Stimulated activated CD8-positive, alpha-beta memory T cell treated with anti-CD3 and anti-CD28 coated beads, Interleukin-12 subunit alpha, Interleukin-12 subunit beta, amount 100 ng/mL, for 4 hours (primary cell): ENCODE results near the gene VWA5B1.

Source experiments
- DNase-seq: peaks from one replicate; pipeline ENCODE4 v3.0.0-alpha.2; 2020; ENCODE audit warnings: low read depth

VWA5B1 gene

GRCh38 chr1:20367116-20367585 is 76.5 kb downstream of the VWA5B1 start:
- DNase-seq = no peak

DNA sequence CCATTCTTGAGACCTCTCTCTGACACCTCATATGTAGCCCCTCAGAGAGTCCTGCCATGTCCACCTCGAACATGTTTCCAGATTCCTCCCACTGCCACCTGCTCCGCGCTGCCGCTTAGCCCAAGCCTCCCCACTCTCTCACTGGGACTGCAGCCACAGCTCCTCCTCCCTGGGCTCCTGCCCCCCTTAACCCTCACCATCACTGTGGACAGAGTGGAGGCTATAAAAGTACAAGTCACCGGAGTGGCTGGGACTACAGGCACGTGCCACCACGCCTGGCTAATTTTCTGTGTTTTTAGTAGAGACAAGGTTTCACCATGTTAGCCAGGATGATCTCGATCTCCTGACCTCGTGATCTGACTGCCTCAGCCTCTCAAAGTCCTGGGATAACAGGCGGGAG is 77.0 kb downstream of the VWA5B1 start:
- DNase-seq = no peak

DNA sequence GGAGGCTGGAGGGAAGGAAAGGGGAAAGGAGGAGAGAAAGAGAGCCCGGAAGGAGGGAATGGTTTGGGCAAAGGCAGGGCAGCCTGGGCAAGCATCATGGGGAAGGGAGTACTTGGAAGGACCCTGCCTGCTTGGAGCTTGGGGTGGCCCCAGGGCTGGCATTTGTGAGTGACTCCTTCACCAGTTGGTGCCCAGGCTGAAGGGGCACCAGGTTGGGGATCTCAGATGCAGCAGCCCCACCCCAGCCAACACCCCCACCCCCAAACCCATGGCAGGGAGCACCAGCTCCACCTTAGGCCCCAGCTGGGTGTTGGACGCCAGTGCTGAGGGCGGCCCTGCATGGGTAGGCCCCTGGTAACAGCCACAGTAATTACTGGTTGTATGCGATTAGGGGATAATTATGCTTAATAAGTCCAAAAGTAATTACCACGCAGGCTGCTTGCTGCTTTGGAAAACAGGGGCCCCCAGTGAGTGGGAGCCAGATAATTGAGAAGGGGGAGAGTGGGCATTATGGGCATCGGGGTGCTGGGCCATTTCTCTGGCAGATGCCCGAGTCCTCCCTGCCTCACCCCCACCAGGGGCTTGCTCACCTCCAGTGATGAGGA is 78.3 kb downstream of the VWA5B1 start:
- DNase-seq = no peak

DNA sequence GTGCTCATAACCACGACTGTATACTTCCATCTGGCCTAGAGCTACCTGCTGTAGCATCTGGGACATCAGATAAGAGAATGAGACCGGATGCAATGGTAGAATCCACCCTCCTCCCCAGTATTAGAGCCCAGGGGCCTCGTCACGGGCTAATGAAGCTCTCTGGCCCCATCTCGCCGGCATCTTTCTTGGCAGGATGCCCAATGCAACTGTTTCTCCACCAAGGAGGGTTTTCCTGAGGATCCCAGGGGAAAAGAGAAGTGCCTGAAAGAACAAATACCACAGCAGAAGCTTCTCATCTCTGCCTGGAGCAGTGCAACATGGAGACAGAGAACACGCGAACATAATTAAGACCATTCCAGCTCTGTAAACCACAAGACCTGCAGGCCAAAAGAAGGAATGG is 80.0 kb downstream of the VWA5B1 start:
- no peak for DNase-seq

GRCh38 chr1:20371411-20371810 is 80.7 kb downstream of the VWA5B1 start:
- no peak for DNase-seq

DNA sequence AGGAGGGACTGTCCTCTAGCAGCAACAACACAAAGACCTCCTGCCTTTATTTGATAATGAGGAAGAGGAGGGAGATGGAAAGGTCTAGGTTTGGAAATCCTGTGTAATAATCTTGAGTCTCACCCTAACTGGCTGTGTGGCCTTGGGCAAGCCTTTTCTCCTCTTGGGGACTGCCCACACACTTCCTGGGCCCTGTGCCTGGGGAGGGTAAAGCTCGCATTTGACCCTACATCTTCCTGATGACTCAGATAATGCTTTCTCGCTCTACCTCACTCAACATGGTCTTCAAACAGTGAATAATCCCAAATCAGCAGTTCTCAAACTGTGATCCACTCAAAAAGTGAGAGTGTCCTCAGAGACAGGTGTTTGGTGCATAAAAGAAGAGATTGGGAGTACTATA is 81.2 kb downstream of the VWA5B1 start:
- no peak for DNase-seq

DNA sequence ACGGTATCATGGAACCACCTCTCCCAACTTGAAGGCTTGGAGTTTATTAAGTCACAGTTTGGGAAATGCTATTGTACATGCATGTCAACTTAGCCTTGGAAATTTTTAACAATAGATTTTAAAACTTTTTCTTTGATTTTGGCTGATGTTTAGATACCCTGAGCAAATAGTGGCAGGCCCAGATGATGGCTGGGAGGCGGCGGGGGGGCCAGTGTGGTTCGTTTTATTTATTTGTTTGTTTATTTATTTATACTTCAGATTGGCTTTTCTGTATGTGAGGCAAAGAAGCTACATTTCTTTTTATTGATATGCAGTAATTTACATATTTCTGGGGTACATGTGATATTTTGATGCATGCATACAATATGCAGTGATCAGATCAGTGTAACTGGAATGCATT is 82.0 kb downstream of the VWA5B1 start:
- no peak for DNase-seq

GRCh38 chr1:20373286-20373685 is 82.6 kb downstream of the VWA5B1 start:
- DNase-seq = no peak

DNA sequence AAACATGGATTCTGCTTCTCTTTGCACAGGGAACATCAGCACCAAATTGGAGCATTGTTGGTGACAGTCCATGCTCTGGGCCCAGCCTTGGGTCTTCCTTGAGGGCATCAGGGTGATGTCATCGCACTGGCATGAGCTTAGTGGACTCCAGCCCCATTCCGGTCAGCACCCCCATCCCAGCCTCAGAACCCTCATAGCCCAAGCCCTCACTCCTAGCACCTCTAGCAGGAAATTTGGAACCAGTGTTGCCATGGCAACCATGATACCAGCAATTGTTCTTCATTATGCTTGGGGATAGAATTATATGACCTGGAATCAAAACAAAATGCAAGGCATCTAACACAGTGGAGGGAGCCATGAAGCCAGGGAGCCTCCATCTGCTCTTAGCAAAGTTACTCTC is 83.1 kb downstream of the VWA5B1 start:
- DNase-seq = no peak

DNA sequence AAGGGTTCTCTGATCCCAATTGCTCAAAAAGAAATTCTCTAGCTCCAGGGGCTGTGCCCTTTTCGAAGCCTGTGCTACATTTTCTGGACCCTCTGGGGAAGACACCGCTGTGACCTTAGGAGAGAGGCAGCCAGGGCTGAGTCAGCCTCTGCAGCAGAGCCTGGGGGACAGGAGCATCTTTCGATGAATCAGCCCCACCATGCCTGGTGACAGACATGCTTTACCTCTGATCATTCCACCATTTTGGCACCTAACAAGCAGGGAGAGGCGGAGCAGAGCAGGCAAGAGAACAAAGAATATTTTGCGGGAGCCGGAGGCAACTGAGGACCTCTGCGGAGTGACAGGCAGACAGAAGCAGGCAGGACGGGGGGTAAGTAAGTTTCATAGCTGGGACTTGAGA is 84.9 kb downstream of the VWA5B1 start:
- no peak for DNase-seq

DNA sequence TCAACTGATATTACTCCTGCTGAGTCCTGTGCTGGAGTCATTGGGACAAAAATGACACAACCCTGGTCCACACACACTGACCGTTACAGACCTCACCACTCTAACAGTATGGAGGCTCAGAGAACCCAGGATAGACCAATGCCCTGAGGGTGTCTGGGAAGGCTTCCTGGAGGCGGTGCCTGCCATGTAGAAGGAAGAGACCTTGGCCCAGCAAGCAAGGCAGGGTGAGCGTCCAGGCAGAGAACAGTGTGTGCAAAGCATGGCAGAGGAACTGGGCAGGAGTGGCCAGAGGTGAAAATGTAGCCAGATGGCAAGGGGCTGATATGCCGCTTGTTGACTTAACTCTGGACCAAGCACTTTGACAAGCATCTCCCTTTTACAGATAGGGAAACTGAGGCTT is 85.5 kb downstream of the VWA5B1 start:
- no peak for DNase-seq

DNA sequence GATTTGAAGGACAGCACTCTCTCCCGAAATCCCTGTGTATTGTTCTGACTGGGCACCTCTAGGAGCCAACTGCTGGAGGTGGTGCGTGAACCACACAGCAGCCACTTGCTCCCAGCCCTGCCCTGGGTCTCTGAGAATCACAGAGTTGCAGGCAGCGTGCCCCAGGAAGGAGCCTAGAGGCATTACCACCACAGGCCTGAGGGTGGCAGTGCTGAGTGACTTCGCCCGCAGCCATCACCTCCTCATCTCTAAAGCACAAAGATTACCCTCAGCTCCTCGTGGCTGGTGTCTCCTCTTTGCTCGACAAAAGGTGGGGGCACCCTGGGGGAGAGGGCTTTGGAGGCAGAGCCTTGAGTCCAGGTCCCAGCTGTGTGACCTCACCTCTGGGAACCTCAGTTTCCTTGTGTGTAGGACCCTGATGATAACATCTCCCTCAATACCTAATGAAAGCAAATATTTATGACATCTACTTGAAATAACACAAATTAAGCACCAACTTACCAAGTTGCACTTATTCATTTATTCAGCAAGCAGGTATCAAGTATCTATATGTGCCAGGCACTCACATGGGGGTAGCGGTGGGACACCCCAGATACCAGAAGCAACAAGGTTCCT is 86.3 kb downstream of the VWA5B1 start:
- peak; percentile 8 for DNase-seq

DNA sequence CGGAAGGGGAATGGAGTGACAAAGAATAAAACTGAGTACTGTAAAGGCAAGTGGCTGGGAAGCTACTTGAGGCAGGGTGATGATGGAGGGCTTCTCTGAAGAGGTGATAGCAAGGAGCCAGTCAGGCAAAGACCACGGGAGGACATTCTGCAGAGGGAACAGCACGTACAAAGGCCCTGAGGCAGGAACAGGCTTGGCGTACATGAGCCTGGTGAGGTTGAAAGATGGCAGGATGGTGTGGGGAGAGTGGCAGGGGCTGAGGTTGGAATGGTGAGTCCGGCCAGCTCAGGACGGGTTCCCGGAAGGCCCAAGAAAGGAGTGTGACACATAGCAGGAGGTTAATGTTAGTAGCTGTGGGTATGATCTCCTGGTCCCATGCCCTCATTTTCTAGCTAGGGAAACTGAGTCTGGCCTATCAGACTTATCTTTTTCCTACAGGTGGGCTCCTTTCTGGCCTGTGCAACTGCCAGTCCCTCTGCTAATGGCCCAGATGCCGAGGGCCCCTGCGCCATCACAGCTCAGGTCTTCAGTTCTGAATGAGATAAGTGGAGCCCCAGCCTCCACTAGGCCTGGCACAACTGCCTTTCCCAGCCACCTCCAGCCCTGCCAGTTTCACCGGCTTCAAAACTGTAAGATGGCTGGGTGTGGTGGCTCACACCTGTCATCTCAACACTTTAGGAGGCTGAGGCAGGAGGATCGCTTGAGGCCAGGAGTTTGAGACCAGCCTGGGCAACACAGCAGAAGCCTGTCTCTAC is 87.0 kb downstream of the VWA5B1 start:
- DNase-seq = no peak

DNA sequence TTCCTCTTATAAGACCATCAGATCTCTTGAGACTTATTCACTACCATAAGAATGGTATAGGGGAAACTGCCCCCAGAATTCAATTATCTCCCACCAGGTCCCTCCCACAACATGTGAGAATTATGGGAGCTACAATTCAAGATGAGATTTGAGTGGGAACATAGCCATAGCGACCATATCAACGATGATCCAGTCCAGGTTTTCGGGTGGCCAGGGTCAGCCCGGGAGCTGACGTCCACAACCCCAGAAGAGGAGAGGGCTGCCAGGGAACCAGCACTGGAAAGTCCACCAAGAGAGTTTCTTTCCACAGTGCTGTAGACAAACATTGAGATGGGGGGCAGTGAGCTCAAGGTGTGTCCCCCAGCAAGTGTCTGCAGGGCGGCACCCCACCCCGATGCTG is 88.4 kb downstream of the VWA5B1 start:
- no peak for DNase-seq

DNA sequence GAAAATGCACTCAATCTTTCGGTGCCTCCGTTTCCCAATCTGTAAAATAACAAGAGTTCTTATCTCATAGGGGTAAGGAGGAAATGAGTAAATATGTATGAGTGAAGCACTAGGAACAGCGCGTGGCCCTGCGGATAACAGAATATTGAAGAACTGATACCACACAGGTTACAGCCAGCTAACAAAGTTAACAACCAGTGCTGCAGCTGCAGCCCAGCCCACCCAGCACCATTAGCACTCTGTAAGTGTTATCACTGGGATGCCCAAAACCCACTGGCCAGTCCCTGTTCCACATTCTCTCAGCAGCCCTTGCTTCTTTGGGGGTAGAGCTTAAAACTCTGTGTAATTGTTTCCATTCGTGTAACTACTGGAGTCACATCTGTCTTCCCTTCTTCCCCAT is 89.5 kb downstream of the VWA5B1 start:
- no peak for DNase-seq

DNA sequence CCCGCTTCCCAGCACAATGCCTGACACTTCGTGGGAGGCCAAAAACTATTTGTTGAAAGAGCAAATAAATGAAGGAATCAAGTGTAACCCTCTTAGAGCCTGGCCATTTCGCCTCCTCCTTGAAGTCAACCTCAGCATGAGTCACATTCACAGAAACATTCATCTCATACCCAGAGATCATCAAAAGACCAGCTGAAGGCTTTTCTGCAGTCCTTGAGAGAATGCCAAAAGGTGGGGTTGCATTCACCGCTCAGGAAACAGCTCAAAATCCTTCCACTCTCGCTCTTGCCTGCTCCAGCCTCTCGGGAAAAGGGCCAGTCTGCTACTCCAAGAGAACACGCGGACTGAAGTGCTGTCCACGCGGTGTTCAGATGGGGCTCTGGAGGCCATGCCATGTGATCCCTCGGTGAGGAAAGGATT is 90.0 kb downstream of the VWA5B1 start:
- no peak for DNase-seq

DNA sequence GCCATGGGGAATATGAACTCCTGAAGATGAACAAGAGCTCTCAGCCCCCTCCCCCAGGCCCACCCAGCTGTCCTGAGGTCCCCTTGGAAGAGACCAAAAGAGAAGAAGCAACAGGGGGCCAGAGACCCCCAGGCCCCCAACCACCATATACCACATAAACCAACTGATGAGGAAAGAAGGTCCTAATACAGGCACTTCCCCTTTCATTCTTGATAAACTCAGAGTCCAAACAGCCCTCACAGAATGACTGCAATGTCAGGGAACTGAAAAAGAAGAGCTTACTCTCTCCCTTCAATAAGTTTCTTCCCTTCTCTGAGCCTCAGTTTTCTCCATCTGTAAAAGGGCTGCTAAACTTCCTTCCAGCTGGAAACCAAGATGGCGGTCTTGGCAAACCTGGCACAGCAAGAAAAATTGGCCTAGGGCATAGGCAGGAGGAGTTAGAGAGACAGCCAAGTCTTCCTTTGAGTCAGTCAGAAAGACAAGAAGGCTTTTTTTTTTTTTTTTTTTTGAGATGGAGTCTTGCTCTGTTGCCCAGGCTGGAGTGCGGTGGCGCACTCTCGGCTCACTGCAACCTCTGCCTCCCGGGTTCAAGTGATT is 90.5 kb downstream of the VWA5B1 start:
- DNase-seq = no peak

GRCh38 chr1:20381961-20382360 is 91.3 kb downstream of the VWA5B1 start:
- DNase-seq = no peak

GRCh38 chr1:20382711-20383110 is 92.0 kb downstream of the VWA5B1 start:
- DNase-seq = no peak

- DNase-seq = no peak
Observed at GRCh38 chr1:20383631-20384030, 93.0 kb downstream of the VWA5B1 start.

- no peak for DNase-seq
Observed at GRCh38 chr1:20385630-20386029, 95.0 kb downstream of the VWA5B1 start.

DNA sequence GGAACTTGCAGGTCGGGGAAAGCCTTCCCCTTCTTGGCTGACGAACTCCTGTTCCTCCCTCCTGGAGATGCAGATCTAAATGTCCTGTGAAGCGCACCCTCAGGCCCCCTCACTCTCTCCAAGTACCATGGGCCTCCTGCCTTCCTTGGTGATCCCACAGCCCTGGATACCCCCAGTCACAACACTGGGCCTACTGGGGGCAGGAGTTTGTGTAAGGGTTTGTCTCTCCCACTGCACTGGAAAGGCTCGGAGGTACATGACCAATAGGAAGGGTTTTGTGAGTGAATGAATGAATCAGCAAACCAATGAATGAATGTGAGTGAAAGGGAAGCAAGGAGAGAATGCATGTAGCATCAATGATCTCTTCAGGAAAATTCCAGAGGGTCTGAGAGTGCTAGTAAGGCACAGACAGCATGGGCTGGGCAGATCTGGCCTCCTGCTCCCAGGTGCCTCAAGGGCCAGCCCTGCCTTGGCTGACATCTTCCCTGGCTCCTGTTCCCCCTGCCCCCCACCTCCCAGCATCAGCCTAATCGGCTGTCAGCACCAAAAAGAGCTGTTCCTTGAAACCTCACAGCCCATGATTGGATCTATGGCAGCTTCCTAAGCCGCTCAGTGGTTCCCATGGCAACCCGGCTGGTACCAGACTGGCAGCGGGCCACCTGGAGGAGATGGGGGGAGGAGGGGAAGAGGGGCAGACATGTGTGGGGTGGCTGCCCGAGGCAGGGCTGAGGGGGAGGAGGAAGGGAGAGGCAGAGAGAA is 95.8 kb downstream of the VWA5B1 start:
- no peak for DNase-seq
